BLaER1 treated with 17β-estradiol and CSF1 and Interleukin-3, amounts not matched to agents 10 nM and 100 nM (cell line): Measurements from ENCODE around the gene FYB2.

Experiments
- H3K27ac ChIP-seq, 11 experiments: shearing (Covaris generic); formaldehyde crosslinking; 2 replicates each; pipeline ENCODE4 v1.8.1; 2022
- H3K27me3 ChIP-seq, 11 experiments: shearing (Covaris generic); formaldehyde crosslinking; 2 replicates each; pipeline ENCODE4 v1.8.1; 2022
- H3K36me3 ChIP-seq, 11 experiments: shearing (Covaris generic); formaldehyde crosslinking; 2 replicates each; pipeline ENCODE4 v1.8.1; 2022
- H3K4me1 ChIP-seq, 10 experiments: shearing (Covaris generic); formaldehyde crosslinking; 2 replicates each; pipeline ENCODE4 v1.8.1; 2022
- H3K4me2 ChIP-seq, 11 experiments: shearing (Covaris generic); formaldehyde crosslinking; 2 replicates each; pipeline ENCODE4 v1.8.1; 2022
- H3K4me3 ChIP-seq, 10 experiments: shearing (Covaris generic); formaldehyde crosslinking; 2 replicates each; pipeline ENCODE4 v1.8.1; 2022
- H3K9ac ChIP-seq, 11 experiments: shearing (Covaris generic); formaldehyde crosslinking; 2 replicates each; pipeline ENCODE4 v1.8.1; 2022
- H3K9me3 ChIP-seq, 11 experiments: shearing (Covaris generic); formaldehyde crosslinking; replicated peaks in 1 of 11; 2 replicates each; pipeline ENCODE4 v1.8.1; 2022
- H4K20me1 ChIP-seq, 11 experiments: shearing (Covaris generic); formaldehyde crosslinking; 2 replicates each; pipeline ENCODE4 v1.8.1; 2022
- Cebpa-rat ChIP-seq, 11 experiments: shearing (Covaris generic); IDR thresholded peaks; 2 replicates each; pipeline ENCODE4 v1.8.1; 2022

Gene FYB2

DNA sequence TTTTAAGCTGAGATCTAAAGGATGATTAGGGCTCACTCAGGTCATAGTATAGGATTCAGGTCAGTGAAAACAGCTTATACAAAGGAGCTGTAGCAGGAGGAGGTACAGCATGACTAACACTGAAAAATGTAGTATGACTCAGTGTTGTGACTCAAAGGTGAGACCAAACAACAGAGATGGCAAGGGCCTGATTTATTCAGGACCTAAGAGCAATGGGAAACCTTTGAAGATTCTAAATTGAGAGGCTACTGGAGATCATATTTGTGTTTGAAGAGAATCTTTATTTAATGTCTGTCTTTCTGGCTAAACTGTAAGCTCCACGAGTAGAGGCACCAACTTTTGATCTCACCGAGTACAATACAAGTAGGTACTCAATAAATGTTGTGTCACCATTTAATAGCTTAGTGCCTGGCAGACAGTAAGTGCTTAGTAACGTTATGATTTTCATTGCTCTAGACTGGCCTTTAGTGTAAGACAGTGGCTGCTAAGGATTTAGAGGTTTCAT lies 130.6 kb downstream of the FYB2 start:
- H3K9me3 ChIP-seq = no peaks in the 10 kb centered on the region; a peak in 1 of 22 replicates
- no peaks in the 10 kb centered on the region for H3K27me3 ChIP-seq
- H3K4me3 ChIP-seq = no peak overlapping the region
- no peak overlapping the region for H3K4me2 ChIP-seq
- H3K36me3 ChIP-seq = no peaks in the 10 kb centered on the region
- no peaks in the 10 kb centered on the region for H4K20me1 ChIP-seq
- TF ChIP-seq Cebpa-rat (IDR thresholded peaks at IDR 0.05) = no peak
- H3K4me1 ChIP-seq = no peaks in the 10 kb centered on the region
- no peak overlapping the region for H3K27ac ChIP-seq
- no peak overlapping the region for H3K9ac ChIP-seq

DNA sequence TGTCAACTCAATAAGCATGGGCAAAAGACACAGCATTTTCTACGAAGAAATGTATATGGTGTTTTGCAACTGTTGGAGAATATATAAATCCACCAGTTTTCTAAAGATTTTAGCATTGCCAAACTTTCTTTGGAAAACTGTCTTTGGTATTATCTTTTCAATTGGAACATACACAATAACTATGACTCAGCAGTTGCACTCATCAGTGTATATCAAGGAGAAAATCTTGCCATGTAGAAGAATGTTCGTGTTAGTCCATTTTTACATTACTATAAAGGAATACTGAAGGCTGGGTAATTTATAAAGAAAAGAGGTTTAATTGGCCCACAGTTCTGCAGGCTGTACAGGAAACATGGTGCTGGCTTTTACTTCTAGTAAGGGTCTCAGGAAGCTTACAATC lies 133.0 kb downstream of the FYB2 start:
- Histone ChIP-seq H3K9me3 (peaks cover 0 to 8% (median 0%) of the 10 kb centered on the region in 11 experiments; a peak in 4 of 22 replicates), H3K4me1 (no peaks in the 10 kb centered on the region), H3K36me3 (no peaks in the 10 kb centered on the region), H4K20me1 (no peaks in the 10 kb centered on the region), H3K27ac (no peak overlapping the region), H3K27me3 (no peaks in the 10 kb centered on the region), H3K4me2 (no peak overlapping the region), H3K9ac (no peak overlapping the region), H3K4me3 (no peak overlapping the region)
- no peak for TF ChIP-seq Cebpa-rat (IDR thresholded peaks at IDR 0.05)

GRCh38 chr1:56683569-56683968 lies 135.6 kb downstream of the FYB2 start:
- TF ChIP-seq Cebpa-rat (IDR thresholded peaks at IDR 0.05) = no peak
- H3K27me3 ChIP-seq = no peaks in the 10 kb centered on the region
- H3K36me3 ChIP-seq = no peaks in the 10 kb centered on the region
- H4K20me1 ChIP-seq = no peaks in the 10 kb centered on the region
- H3K9ac ChIP-seq = no peak overlapping the region
- H3K4me1 ChIP-seq = no peaks in the 10 kb centered on the region
- peaks cover 0 to 8% (median 0%) of the 10 kb centered on the region in 11 experiments; a peak in 5 of 22 replicates for H3K9me3 ChIP-seq
- H3K4me3 ChIP-seq = no peak overlapping the region
- no peak overlapping the region for H3K27ac ChIP-seq
- H3K4me2 ChIP-seq = no peak overlapping the region

DNA sequence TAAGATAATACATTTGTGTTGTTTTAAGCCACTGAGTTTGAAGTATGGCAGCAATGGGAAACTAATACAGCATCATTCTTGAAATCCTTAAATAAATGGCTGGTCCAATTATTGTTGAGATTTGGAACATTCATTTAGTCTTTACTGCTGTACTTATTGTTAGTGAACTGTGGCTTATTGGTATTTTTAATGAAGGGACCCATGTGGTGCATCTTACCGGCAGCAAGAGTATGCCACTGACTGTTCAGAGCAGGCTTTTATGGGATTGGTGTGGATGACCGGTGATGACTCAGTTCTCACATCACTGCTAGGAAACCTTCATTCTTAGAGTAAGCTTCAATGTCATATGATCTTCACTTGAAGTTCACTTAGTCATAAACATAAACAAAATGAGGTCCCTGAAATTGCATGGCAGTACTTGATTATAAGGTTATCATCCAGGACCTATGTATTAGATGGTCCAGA lies 142.6 kb downstream of the FYB2 start:
- Histone ChIP-seq H3K4me3 (no peak overlapping the region), H3K4me2 (no peak overlapping the region), H3K9me3 (no peaks in the 10 kb centered on the region; a peak in 1 of 22 replicates), H3K4me1 (no peaks in the 10 kb centered on the region), H3K27me3 (no peaks in the 10 kb centered on the region), H3K9ac (no peak overlapping the region), H4K20me1 (no peaks in the 10 kb centered on the region), H3K27ac (no peak overlapping the region), H3K36me3 (no peaks in the 10 kb centered on the region)
- TF ChIP-seq Cebpa-rat (IDR thresholded peaks at IDR 0.05) = no peak

DNA sequence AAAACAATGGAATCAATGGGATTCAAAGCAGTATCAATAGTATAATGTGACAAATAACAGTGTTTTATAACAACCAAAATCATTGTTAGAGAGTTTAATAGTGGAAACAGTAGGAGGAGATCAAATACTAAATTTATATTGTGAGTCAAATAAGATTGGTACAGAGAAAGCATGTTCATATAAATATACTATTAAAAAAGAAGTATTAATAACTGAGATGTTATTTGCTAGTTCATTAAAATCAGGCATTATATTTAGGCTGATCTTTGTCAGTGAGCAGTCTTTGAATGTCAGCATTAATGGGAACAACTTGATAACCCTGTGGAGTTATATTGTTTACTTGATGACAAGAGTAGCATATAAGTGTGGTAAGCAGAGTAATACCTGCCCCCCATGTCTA lies 143.4 kb downstream of the FYB2 start:
- no peak overlapping the region for H3K9ac ChIP-seq
- no peak overlapping the region for H3K4me3 ChIP-seq
- H3K4me1 ChIP-seq = no peaks in the 10 kb centered on the region
- H3K9me3 ChIP-seq = no peaks in the 10 kb centered on the region; a peak in 1 of 22 replicates
- no peaks in the 10 kb centered on the region for H3K27me3 ChIP-seq
- no peak overlapping the region for H3K27ac ChIP-seq
- no peaks in the 10 kb centered on the region for H4K20me1 ChIP-seq
- no peak for TF ChIP-seq Cebpa-rat (IDR thresholded peaks at IDR 0.05)
- no peak overlapping the region for H3K4me2 ChIP-seq
- no peaks in the 10 kb centered on the region for H3K36me3 ChIP-seq

DNA sequence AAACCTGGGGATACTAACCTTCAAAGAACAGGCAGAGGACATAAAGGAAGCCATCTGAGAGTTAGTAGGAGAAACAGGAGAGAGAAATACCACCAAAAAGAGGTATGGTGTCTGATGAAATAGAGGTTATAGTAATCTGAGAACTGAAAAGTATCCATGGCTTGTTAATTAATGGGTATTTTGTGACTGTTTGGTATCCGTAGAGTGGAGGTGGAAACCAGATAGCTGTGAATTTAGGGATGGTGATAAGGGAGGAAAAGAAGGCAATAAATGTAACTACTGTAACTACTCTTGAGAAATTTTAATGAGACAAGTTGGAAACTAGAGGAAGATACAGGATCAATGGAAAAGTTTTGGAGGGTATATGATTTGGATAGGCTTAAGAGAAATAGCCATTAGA lies 146.6 kb downstream of the FYB2 start:
- Histone ChIP-seq H4K20me1 (no peaks in the 10 kb centered on the region), H3K27ac (no peak overlapping the region), H3K4me3 (no peak overlapping the region), H3K4me2 (no peak overlapping the region), H3K9ac (no peak overlapping the region), H3K27me3 (no peaks in the 10 kb centered on the region), H3K9me3 (no peaks in the 10 kb centered on the region), H3K36me3 (no peaks in the 10 kb centered on the region), H3K4me1 (no peaks in the 10 kb centered on the region)
- TF ChIP-seq Cebpa-rat (IDR thresholded peaks at IDR 0.05) = no peak

DNA sequence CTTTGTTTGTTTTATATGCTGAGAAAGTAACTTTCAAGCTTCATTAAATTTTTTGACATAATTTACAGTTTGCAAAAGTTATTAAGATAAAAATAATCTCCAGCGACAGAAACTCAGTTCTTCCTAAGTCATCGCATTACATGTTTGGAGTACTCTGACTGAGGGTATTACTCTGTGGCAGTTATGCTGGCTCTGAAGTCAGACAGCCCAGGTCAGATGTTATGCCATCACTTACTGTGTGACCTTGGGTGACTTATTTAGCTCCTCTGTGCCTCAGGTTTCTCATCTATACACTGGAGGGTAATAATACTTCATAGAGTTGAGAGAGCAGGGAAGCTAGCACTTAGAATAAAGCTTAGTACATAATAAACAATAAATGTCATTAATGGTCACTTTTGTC lies 147.7 kb downstream of the FYB2 start:
- Histone ChIP-seq H3K36me3 (no peaks in the 10 kb centered on the region), H4K20me1 (no peaks in the 10 kb centered on the region), H3K9me3 (no peaks in the 10 kb centered on the region), H3K4me1 (no peaks in the 10 kb centered on the region), H3K27ac (no peak overlapping the region), H3K4me3 (no peak overlapping the region), H3K27me3 (no peaks in the 10 kb centered on the region), H3K9ac (no peak overlapping the region), H3K4me2 (no peak overlapping the region)
- TF ChIP-seq Cebpa-rat (IDR thresholded peaks at IDR 0.05) = no peak

- Histone ChIP-seq H3K9ac (no peak overlapping the region), H4K20me1 (no peaks in the 10 kb centered on the region), H3K27me3 (no peaks in the 10 kb centered on the region), H3K36me3 (no peaks in the 10 kb centered on the region), H3K4me2 (no peak overlapping the region), H3K27ac (no peak overlapping the region), H3K4me3 (no peak overlapping the region), H3K9me3 (no peaks in the 10 kb centered on the region), H3K4me1 (no peaks in the 10 kb centered on the region)
- TF ChIP-seq Cebpa-rat (IDR thresholded peaks at IDR 0.05) = no peak
Observed at GRCh38 chr1:56671085-56671484, 148.1 kb downstream of the FYB2 start.

DNA sequence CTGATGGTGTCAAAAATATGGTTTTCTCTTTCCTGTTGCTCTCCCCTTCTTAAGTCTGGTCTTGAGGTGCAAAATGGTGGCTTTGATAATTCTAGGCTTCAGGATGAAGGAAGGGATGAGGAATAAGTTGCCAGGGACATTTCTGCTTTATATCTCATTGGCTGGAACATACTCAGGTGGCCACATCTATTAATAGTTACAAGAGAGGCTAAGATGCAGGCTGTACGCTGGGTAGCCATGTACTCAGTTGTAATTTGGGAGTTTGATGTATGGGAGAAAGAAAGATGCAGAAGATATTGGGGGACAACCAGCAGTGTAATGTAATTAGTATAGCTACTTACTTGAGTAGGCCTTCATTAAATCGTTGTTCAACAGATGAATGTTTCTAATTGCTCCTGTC lies 148.9 kb downstream of the FYB2 start:
- H3K27ac ChIP-seq = no peak overlapping the region
- no peak for TF ChIP-seq Cebpa-rat (IDR thresholded peaks at IDR 0.05)
- no peak overlapping the region for H3K9ac ChIP-seq
- no peaks in the 10 kb centered on the region for H3K9me3 ChIP-seq
- no peak overlapping the region for H3K4me3 ChIP-seq
- H4K20me1 ChIP-seq = no peaks in the 10 kb centered on the region
- H3K4me1 ChIP-seq = no peaks in the 10 kb centered on the region
- H3K27me3 ChIP-seq = no peaks in the 10 kb centered on the region
- no peaks in the 10 kb centered on the region for H3K36me3 ChIP-seq
- no peak overlapping the region for H3K4me2 ChIP-seq
